IPS DF 6.9 (cell line): ENCODE measurements around the gene CAMK1D.
"Not testable (repeated sequence)": the region's sequence is repeated elsewhere in the genome, so short reads cannot be mapped to it uniquely, and the experiment has no call there.

Experiments
- DNase-seq: peaks from one replicate; pipeline ENCODE4 v3.0.0-alpha.2; 2013; ENCODE audit warnings: low read depth, low spot score
- H3K27ac ChIP-seq: one replicate; pipeline ENCODE4 v1.5.1; 2013; ENCODE audit warnings: low read length, control low read depth
- H3K27me3 ChIP-seq: 2 replicates; pipeline ENCODE4 v1.6.1; 2013; ENCODE audit warnings: mild to moderate bottlenecking, low read length; ENCODE audit not compliant: control insufficient read depth, insufficient read depth
- H3K36me3 ChIP-seq: 2 replicates; pipeline ENCODE4 v1.6.1; 2013; ENCODE audit warnings: low read length; ENCODE audit not compliant: control insufficient read depth, insufficient read depth
- H3K4me1 ChIP-seq: 2 replicates; pipeline ENCODE4 v1.6.1; 2013; ENCODE audit warnings: low read length; ENCODE audit not compliant: control insufficient read depth, insufficient read depth
- H3K4me3 ChIP-seq: 2 replicates; pipeline ENCODE4 v1.5.1; 2013; ENCODE audit warnings: mild to moderate bottlenecking, low read length
- H3K9me3 ChIP-seq: 2 replicates; pipeline ENCODE4 v1.6.1; 2013; ENCODE audit warnings: low read length, inconsistent platforms; ENCODE audit not compliant: control insufficient read depth, insufficient read depth
- WGBS: extraction: QIAGEN DNeasy Blood & Tissue Kit; methylation state at CpG from one replicate; pipeline ENCODE4 v1.1.7; 2013; ENCODE audit warnings: mixed read lengths, missing lambda C conversion rate; ENCODE audit not compliant: insufficient read length, insufficient coverage; 5-methylcytosine and 5-hydroxymethylcytosine counted together

Gene CAMK1D

GRCh38 chr10:12800302-12800701 lies 451.0 kb downstream of the CAMK1D start:
- Histone ChIP-seq H3K4me3 (no peak overlapping the region), H3K4me1 (peaks cover 9% of the 10 kb centered on the region), H3K36me3 (no peaks in the 10 kb centered on the region), H3K27ac (no peak overlapping the region), H3K27me3 (no peaks in the 10 kb centered on the region), H3K9me3 (no peaks in the 10 kb centered on the region)
- no peak for DNase-seq
- no CpG with 5 or more reads among the region's 4 CpGs for WGBS

GRCh38 chr10:12801214-12802087 lies 452.1 kb downstream of the CAMK1D start:
- no peak for DNase-seq
- 100% methylated on average over 1 of the region's 3 CpGs for WGBS

DNA sequence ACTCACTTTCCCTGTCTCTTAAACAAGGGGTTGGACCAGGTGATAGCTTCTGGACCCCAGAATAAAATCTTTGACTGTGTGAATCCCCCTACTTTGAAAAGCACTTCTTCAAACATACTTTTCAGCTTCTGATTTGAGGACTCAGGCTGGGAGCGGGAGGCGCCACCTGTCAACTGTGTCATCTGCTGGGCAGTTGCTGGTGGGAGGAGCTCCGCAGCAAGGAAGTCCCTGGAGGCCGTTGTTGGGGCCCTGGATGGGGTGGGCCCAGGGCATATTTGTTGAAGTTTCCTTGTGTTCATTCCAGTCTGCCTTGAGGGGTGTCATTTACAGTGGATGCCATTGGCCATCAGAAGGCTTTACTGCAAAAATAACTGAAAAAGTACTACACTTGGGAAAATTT lies 454.4 kb downstream of the CAMK1D start:
- peaks cover 9% of the 10 kb centered on the region for H3K4me1 ChIP-seq
- no peaks in the 10 kb centered on the region for H3K9me3 ChIP-seq
- H3K27me3 ChIP-seq, result no peaks in the 10 kb centered on the region
- no CpG with 5 or more reads among the region's 4 CpGs for WGBS
- no peaks in the 10 kb centered on the region for H3K36me3 ChIP-seq
- DNase-seq, result no peak
- H3K4me3 ChIP-seq, result no peak overlapping the region
- no peak overlapping the region for H3K27ac ChIP-seq

More at GRCh38 chr10:12801214-12802087, 452.1 kb downstream of the CAMK1D start:
- no peak overlapping the region for H3K27ac ChIP-seq
- no peaks in the 10 kb centered on the region for H3K27me3 ChIP-seq
- peaks cover 9% of the 10 kb centered on the region for H3K4me1 ChIP-seq
- H3K36me3 ChIP-seq, result no peaks in the 10 kb centered on the region
- no peak overlapping the region for H3K4me3 ChIP-seq
- no peaks in the 10 kb centered on the region for H3K9me3 ChIP-seq

- H3K4me3 ChIP-seq, result no peak overlapping the region
- no CpG with 5 or more reads among the region's 12 CpGs for WGBS
- no peak for DNase-seq
- H3K36me3 ChIP-seq, result no peaks in the 10 kb centered on the region
- no peaks in the 10 kb centered on the region for H3K27me3 ChIP-seq
- no peaks in the 10 kb centered on the region for H3K4me1 ChIP-seq
- H3K27ac ChIP-seq, result no peak overlapping the region
- H3K9me3 ChIP-seq, result no peaks in the 10 kb centered on the region
Measured at GRCh38 chr10:12806228-12807095, 457.1 kb downstream of the CAMK1D start.

DNA sequence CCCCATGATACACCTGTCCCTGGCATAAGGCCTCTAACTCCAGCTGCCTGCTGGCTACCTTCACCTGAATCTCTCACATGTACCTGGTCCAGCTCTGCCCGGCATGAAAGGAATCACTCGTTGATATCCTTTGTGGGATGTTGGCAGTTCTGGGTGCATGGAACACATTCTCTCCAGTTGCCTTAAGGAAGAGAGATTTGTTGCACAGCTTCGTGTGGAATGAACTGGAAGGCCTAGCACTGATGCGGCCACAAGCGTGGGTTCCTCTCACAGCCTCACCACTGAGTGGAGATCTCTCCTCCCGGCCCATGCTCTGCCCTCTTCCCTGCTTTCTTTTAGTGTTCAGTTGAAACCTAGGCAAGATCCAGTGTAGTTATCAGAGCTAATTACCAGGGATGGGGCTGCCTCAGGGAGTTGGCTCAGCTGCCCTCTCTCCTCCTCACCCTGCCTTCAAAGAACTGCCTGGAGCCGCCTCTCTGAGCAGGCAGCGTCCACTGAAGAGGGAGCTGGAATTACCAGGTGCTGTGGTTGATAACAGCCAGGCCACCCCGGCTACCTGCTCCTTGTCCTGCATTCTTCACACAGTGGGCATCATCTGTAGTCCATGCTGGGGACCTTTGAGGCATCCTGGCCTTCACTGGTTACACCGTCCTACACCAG lies 457.9 kb downstream of the CAMK1D start:
- no peak for DNase-seq
- no peaks in the 10 kb centered on the region for H3K36me3 ChIP-seq
- no CpG with 5 or more reads among the region's 10 CpGs for WGBS
- no peaks in the 10 kb centered on the region for H3K4me1 ChIP-seq
- H3K9me3 ChIP-seq, result no peaks in the 10 kb centered on the region
- H3K4me3 ChIP-seq, result no peak overlapping the region
- no peak overlapping the region for H3K27ac ChIP-seq
- H3K27me3 ChIP-seq, result no peaks in the 10 kb centered on the region

DNA sequence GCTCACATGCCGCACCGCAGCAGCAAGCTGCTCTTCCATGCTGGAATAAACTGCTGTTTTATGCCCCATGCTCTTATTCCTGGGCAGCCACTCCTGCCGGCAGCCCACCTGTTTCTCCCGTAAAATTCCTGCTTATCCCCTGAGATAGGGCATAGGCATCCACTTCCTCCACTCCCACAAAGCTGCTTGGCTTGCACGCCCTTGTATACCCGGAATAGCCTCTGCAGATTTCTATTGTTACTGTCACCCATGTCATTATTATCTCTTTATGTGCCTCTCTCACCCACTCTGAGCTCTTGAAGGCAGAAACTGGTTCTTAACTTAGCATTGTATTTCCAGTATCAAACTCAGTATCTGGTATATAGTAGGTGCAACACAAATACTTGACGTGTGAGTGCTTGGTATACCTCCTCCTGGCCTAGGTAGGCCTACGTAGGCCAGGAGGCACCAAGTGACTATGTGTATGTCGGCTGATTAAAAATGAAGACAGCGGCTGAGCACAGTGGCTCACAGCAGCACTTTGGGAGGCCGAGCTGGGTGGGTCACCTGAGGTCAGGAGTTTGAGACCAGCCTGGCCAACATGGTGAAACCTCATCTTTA lies 458.8 kb downstream of the CAMK1D start:
- no peaks in the 10 kb centered on the region for H3K27me3 ChIP-seq
- H3K4me1 ChIP-seq, result no peaks in the 10 kb centered on the region
- no CpG with 5 or more reads among the region's 11 CpGs for WGBS

GRCh38 chr10:12810046-12810445 lies 460.7 kb downstream of the CAMK1D start:
- not testable (repeated sequence) for H3K4me3 ChIP-seq, H3K9me3 ChIP-seq, H3K27me3 ChIP-seq, H3K4me1 ChIP-seq, DNase-seq, H3K27ac ChIP-seq, H3K36me3 ChIP-seq
- WGBS, result no CpG with 5 or more reads among the region's 6 CpGs

More for the DNA sequence above, 458.8 kb downstream of the CAMK1D start:
- no peak overlapping the region for H3K4me3 ChIP-seq
- DNase-seq, result no peak
- no peaks in the 10 kb centered on the region for H3K9me3 ChIP-seq
- no peaks in the 10 kb centered on the region for H3K36me3 ChIP-seq
- H3K27ac ChIP-seq, result no peak overlapping the region

GRCh38 chr10:12811826-12812225 lies 462.5 kb downstream of the CAMK1D start:
- H3K4me3 ChIP-seq, result no peak overlapping the region
- H3K4me1 ChIP-seq, result no peaks in the 10 kb centered on the region
- no peaks in the 10 kb centered on the region for H3K27me3 ChIP-seq
- no CpG with 5 or more reads among the region's 14 CpGs for WGBS
- H3K27ac ChIP-seq, result no peak overlapping the region
- no peak for DNase-seq
- no peaks in the 10 kb centered on the region for H3K36me3 ChIP-seq
- H3K9me3 ChIP-seq, result no peaks in the 10 kb centered on the region

GRCh38 chr10:12812571-12812970 lies 463.2 kb downstream of the CAMK1D start:
- no peak overlapping the region for H3K4me3 ChIP-seq
- no peak for DNase-seq
- H3K4me1 ChIP-seq, result no peaks in the 10 kb centered on the region
- no CpG with 5 or more reads among the region's 10 CpGs for WGBS
- H3K27me3 ChIP-seq, result no peaks in the 10 kb centered on the region
- no peak overlapping the region for H3K27ac ChIP-seq
- no peaks in the 10 kb centered on the region for H3K36me3 ChIP-seq
- no peaks in the 10 kb centered on the region for H3K9me3 ChIP-seq

- Histone ChIP-seq H3K27me3 (no peaks in the 10 kb centered on the region), H3K4me1 (peaks cover 1% of the 10 kb centered on the region; the same call in 1 of the 2 replicates), H3K9me3 (no peaks in the 10 kb centered on the region), H3K36me3 (no peaks in the 10 kb centered on the region), H3K27ac (no peak overlapping the region), H3K4me3 (no peak overlapping the region)
- DNase-seq, result no peak
- WGBS, result no CpG with 5 or more reads among the region's 9 CpGs
Measured at GRCh38 chr10:12814166-12814565, 464.8 kb downstream of the CAMK1D start.
